AG04449 (cell line): Measurements from ENCODE around the gene SOWAHA.

Experiments
- CTCF ChIA-PET: fragments of 350-600 bp; formaldehyde crosslinking; extraction: SDS; loops from one replicate; lab custom pipeline; 2021; ENCODE audit warnings: antibody characterized with exemption; lab: Yijun Ruan, JAX
- POLR2A ChIA-PET: fragments of 400-600, 350-600 bp; formaldehyde crosslinking; extraction: SDS; loops from one replicate; lab custom pipeline; 2020; ENCODE audit warnings: antibody characterized with exemption, inconsistent platforms; lab: Yijun Ruan, JAX
- DNase-seq: peaks from one replicate; pipeline ENCODE4 v3.0.0-alpha.2; 2010; ENCODE audit warnings: low read depth, low spot score
- H3K4me3 ChIP-seq: 2 replicates; pipeline ENCODE4 v1.5.1; 2011; ENCODE audit warnings: low read depth, mild to moderate bottlenecking, control low read depth, low read length
- CTCF ChIP-seq: IDR thresholded peaks from one replicate; pipeline ENCODE4 v1.5.1; 2011; ENCODE audit warnings: mild to moderate bottlenecking, moderate library complexity, low read length, control low read depth, inconsistent platforms; ENCODE audit not compliant: insufficient read depth; ENCODE audit errors: missing control alignments

Gene SOWAHA

GRCh38 chr5:132820162-132820754 is 7.2 kb downstream of the SOWAHA start:
- POLR2A ChIA-PET: interaction anchor here (1.0 kb wide), 1 partner anchor 11 kb away, joined by 3 read pairs; no protein-coding TSS in a partner anchor
- DNase-seq: peak; percentile 37
- CTCF ChIA-PET: interaction anchor here (0.7 to 14.0 kb wide), 67 partner anchors 9 to 639 kb away, joined by 3 to 317 read pairs (median 6); partner anchors contain the start of genes CCNI2, IL13, KIF3A and SHROOM1
- peak; percentile 82 for TF ChIP-seq CTCF
- H3K4me3 ChIP-seq: no peak overlapping the region

GRCh38 chr5:132821350-132821749 is 8.2 kb downstream of the SOWAHA start:
- no peak for DNase-seq
- no peak overlapping the region for H3K4me3 ChIP-seq
- CTCF ChIA-PET: interaction anchor here (0.8 to 14.0 kb wide), 40 partner anchors 8 to 640 kb away, joined by 3 to 317 read pairs (median 13); partner anchors contain the start of genes CCNI2, GDF9, KIF3A and SHROOM1
- TF ChIP-seq CTCF: no peak
- POLR2A ChIA-PET: no interaction called here

GRCh38 chr5:132821791-132822190 is 8.7 kb downstream of the SOWAHA start:
- TF ChIP-seq CTCF: no peak
- CTCF ChIA-PET: interaction anchor here (0.8 to 14.0 kb wide), 27 partner anchors 8 to 436 kb away, joined by 3 to 317 read pairs (median 14); partner anchors contain the start of genes CCNI2, GDF9, KIF3A and SHROOM1
- POLR2A ChIA-PET: no interaction called here
- H3K4me3 ChIP-seq: no peak overlapping the region
- DNase-seq: no peak

- POLR2A ChIA-PET: no interaction called here
- no peak for DNase-seq
- no peak for TF ChIP-seq CTCF
- CTCF ChIA-PET: interaction anchor here (1.3 to 14.0 kb wide), 5 partner anchors 5 to 295 kb away, joined by 3 to 317 read pairs (median 197); partner anchors contain the start of genes CCNI2, GDF9, SHROOM1 and SOWAHA
- H3K4me3 ChIP-seq: no peak overlapping the region
These were observed 9.8 kb downstream of the SOWAHA start for GRCh38 chr5:132822650-132823480.

GRCh38 chr5:132823481-132824050 is 10.5 kb downstream of the SOWAHA start:
- ChIA-PET POLR2A (interaction anchor here (0.6 kb wide), 1 partner anchor 28 kb away, joined by 3 read pairs; no protein-coding TSS in a partner anchor), CTCF (interaction anchor here (2.7 to 14.0 kb wide), 5 partner anchors 5 to 296 kb away, joined by 7 to 317 read pairs (median 197); partner anchors contain the start of genes CCNI2, SHROOM1 and SOWAHA)
- H3K4me3 ChIP-seq: no peak overlapping the region
- no peak for TF ChIP-seq CTCF
- DNase-seq: no peak

GRCh38 chr5:132824426-132824825 is 11.3 kb downstream of the SOWAHA start:
- TF ChIP-seq CTCF: no peak
- no peak overlapping the region for H3K4me3 ChIP-seq
- ChIA-PET CTCF (interaction anchor here (1.1 to 14.0 kb wide), 5 partner anchors 6 to 73 kb away, joined by 3 to 317 read pairs (median 7); partner anchors contain the start of genes CCNI2 and SOWAHA), POLR2A (no interaction called here)
- DNase-seq: no peak
